Measurements from ENCODE around the gene RLN3.

GRCh38 chr19:14031719-14032480 is 4.0 kb downstream of the RLN3 start, which contains the start of gene IL27RA:
- TF ChIP-seq POLR2A (IDR thresholded peaks at IDR 0.05) (no peak), CTCF (IDR thresholded peaks at IDR 0.05) (peak in 1 of 3 donors; percentile 20), EP300 (IDR thresholded peaks at IDR 0.05) (no peak)
